Measurements from ENCODE around the gene ZRANB1.

Gene ZRANB1

DNA sequence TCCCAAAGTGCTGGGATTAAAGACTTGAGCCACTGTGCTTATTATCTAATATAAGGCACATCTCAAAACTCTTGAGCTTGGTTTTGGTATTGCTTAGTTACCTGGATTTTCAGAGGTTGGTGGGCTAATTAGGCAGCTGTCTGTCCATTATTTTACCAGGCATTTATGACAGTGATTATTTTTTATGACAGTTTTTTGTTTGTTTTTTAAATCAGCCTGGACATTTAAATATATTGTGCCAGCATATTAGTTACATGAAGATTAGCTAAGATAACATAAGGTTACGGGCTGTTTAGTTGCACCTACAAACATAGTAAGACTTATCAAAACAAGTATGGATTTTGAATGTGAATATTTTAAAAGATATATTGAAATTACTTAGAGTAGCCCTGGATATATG, 2.6 kb upstream of the ZRANB1 start:
- TF ChIP-seq, protein P1, sequence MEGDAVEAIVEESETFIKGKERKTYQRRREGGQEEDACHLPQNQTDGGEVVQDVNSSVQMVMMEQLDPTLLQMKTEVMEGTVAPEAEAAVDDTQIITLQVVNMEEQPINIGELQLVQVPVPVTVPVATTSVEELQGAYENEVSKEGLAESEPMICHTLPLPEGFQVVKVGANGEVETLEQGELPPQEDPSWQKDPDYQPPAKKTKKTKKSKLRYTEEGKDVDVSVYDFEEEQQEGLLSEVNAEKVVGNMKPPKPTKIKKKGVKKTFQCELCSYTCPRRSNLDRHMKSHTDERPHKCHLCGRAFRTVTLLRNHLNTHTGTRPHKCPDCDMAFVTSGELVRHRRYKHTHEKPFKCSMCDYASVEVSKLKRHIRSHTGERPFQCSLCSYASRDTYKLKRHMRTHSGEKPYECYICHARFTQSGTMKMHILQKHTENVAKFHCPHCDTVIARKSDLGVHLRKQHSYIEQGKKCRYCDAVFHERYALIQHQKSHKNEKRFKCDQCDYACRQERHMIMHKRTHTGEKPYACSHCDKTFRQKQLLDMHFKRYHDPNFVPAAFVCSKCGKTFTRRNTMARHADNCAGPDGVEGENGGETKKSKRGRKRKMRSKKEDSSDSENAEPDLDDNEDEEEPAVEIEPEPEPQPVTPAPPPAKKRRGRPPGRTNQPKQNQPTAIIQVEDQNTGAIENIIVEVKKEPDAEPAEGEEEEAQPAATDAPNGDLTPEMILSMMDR (conservative IDR thresholded peaks at IDR 0.05; ENCODE audit: low read depth, low read length) = no peak
- no peak for DNase-seq (ENCODE audit: low read depth)
- H3K4me3 ChIP-seq (ENCODE audit: low read depth, low read length) = no peak overlapping the region

DNA sequence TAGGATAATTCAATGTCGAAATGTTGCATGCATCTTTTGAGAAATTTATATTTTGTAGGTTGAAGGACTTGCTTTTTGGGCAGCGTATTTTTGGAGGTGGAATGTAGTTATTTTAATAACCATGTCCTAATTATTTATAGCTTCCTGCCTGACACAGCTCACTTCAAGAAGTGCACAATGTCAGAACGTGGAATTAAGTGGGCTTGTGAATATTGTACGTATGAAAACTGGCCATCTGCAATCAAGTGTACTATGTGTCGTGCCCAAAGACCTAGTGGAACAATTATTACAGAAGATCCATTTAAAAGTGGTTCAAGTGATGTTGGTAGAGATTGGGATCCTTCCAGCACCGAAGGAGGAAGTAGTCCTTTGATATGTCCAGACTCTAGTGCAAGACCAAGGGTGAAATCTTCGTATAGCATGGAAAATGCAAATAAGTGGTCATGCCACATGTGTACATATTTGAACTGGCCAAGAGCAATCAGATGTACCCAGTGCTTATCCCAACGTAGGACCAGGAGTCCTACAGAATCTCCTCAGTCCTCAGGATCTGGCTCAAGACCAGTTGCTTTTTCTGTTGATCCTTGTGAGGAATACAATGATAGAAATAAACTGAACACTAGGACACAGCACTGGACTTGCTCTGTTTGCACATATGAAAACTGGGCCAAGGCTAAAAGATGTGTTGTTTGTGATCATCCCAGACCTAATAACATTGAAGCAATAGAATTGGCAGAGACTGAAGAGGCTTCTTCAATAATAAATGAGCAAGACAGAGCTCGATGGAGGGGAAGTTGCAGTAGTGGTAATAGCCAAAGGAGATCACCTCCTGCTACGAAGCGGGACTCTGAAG, 620 bp downstream of the ZRANB1 start:
- TF ChIP-seq, protein P1 (conservative IDR thresholded peaks at IDR 0.05; ENCODE audit: low read depth, low read length) = no peak
- no peak for DNase-seq (ENCODE audit: low read depth)
- H3K4me3 ChIP-seq (ENCODE audit: low read depth, low read length) = no peak overlapping the region

DNA sequence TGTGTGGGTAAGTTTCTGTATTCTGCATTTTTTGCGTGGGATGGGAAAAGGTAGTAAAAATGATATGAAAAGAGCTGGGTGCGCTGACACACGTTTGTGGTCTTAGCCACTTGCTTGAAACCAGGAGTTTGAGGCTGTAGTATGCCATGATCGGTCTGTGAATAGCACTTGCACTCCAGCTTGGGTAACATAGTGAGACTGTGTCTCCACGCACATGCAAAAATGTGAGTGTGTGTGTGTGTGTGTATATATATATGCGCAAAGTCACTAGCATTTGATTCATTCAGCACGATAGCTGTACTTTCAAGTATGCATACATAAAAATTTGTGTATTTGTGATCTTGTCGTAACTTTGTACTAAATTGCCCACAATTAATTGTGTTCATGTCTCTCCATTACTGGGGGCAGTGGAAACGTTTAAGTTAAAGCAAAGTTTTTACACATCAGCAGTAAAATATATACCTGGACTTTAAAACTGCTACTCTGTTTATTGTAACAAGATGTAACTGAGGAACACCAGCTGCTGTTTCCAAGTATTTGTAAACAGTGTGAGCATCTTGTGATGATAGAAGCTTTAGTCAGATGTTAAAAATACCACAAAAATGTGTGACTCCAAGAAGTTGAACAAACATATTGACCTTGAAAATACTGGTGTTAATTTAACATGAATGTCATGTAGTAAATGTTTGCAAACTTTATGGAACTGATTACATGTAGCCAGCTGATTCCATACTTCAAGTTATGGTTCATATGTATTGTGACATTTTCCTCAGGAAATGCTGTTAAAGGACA, 1.6 kb downstream of the ZRANB1 start:
- DNase-seq (ENCODE audit: low read depth) = peak; percentile 92
- no peak overlapping the region for H3K4me3 ChIP-seq (ENCODE audit: low read depth, low read length)
- TF ChIP-seq, protein P1 (conservative IDR thresholded peaks at IDR 0.05; ENCODE audit: low read depth, low read length) = no peak

DNA sequence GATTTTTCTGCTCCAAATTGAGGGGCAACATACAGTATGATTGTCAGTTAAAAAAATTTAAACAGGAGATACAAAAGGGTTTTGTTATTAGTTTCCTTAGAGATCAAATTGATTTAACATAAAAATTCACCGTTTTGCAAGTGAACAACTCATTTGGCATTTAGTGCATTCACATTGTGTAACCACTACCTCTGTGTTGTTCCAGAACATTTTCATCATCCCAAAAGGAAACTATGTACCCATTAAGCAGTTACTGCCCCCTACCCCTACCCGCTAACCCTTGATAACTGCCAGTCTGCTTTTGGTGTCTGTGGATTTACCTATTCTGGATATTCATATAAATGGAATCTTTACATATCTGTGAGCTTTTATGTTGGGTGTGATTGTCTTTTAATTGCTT, 3.1 kb downstream of the ZRANB1 start:
- TF ChIP-seq, protein P1 (conservative IDR thresholded peaks at IDR 0.05; ENCODE audit: low read depth, low read length) = no peak
- peak; percentile 76 for DNase-seq (ENCODE audit: low read depth)
- no peak overlapping the region for H3K4me3 ChIP-seq (ENCODE audit: low read depth, low read length)

DNA sequence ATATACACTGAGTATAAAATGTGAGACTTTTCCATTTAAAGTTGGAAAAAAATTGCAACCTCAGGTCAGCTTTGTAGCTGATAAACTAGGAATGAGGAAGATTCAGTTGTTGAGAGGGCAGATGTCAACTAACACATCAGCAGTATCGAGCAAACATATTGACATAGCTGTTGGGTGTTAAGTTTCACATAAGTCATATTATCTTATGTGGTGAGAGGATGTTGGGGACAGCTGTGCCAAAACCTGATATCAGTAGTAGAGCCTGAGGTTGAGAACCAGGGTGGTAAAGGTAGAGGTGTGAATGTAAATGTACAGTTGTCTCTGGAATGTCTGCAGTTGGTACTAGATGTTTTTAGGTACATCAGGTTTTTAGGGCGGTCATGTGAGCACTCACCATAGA, 5.0 kb downstream of the ZRANB1 start:
- H3K4me3 ChIP-seq (ENCODE audit: low read depth, low read length) = no peak overlapping the region
- TF ChIP-seq, protein P1 (conservative IDR thresholded peaks at IDR 0.05; ENCODE audit: low read depth, low read length) = no peak
- DNase-seq (ENCODE audit: low read depth) = peak; percentile 46

DNA sequence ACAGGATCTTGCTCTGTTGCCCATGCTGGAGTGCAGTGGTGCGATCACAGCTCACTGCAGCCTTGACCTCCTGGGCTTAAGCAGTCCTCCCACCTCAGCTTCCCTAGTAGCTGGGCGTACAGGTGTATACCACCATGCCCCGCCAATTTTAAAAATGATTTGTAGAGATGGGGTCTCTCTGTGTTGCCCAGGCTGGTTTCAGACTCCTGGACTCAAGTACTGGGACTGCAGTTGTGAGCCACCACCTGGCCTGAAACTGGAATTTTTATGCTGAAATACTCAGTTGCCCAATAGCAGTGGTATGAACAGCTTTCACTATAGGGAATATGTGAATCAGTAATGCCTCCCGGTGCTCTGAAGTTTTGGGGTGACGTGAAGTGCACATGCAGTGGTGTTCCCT, 7.6 kb downstream of the ZRANB1 start:
- H3K4me3 ChIP-seq (ENCODE audit: low read depth, low read length) = no peak overlapping the region
- peak; percentile 71 for DNase-seq (ENCODE audit: low read depth)
- TF ChIP-seq, protein P1 (conservative IDR thresholded peaks at IDR 0.05; ENCODE audit: low read depth, low read length) = peak; percentile 34
